RWPE2 (cell line): ENCODE results near the gene SMPD4.
"Not testable (repeated sequence)": the region's sequence is repeated elsewhere in the genome, so short reads cannot be mapped to it uniquely, and the experiment has no call there.

ENCODE experiments used
- ATAC-seq: fragments of 200-7000 bp; cut with Tn5 transposase; 3 replicates; pipeline ENCODE4 v1.9.1; 2021; ENCODE audit warnings: low read depth
- DNase-seq: peaks from one replicate; pipeline ENCODE4 v3.0.0-alpha.2; 2020; ENCODE audit warnings: low spot score
- H3K27ac ChIP-seq: fragments of 450-650 bp; 2 replicates; pipeline ENCODE4 v1.5.1; 2017; ENCODE audit warnings: mild to moderate bottlenecking; ENCODE audit not compliant: poor library complexity, severe bottlenecking
- H3K27me3 ChIP-seq: fragments of 250-450 bp; sonication (Bioruptor Pico); 2 replicates; pipeline ENCODE4 v1.5.1; 2021; ENCODE audit warnings: mild to moderate bottlenecking, moderate library complexity; ENCODE audit not compliant: insufficient read depth, poor library complexity, severe bottlenecking
- H3K36me3 ChIP-seq: fragments of 250-450 bp; sonication (Bioruptor Pico); 2 replicates; pipeline ENCODE4 v1.5.1; 2020; ENCODE audit warnings: low read depth, mild to moderate bottlenecking, moderate library complexity
- H3K4me1 ChIP-seq: fragments of 250-450 bp; sonication (Bioruptor Pico); 2 replicates; pipeline ENCODE4 v1.5.1; 2021; ENCODE audit warnings: mild to moderate bottlenecking, moderate library complexity; ENCODE audit not compliant: insufficient read depth, poor library complexity, severe bottlenecking
- H3K4me3 ChIP-seq: fragments of 250-450 bp; sonication (Bioruptor Pico); 2 replicates; pipeline ENCODE4 v1.5.1; 2021; ENCODE audit warnings: mild to moderate bottlenecking, moderate library complexity; ENCODE audit not compliant: severe bottlenecking
- H3K9me3 ChIP-seq: fragments of 250-450 bp; sonication (Bioruptor Pico); 2 replicates; pipeline ENCODE4 v1.5.1; 2021; ENCODE audit warnings: mild to moderate bottlenecking, moderate library complexity; ENCODE audit not compliant: severe bottlenecking
- CTCF ChIP-seq: fragments of 450-650 bp; IDR thresholded peaks from one replicate; pipeline ENCODE4 v1.5.1; 2017; ENCODE audit warnings: mild to moderate bottlenecking, moderate library complexity; ENCODE audit not compliant: poor library complexity, severe bottlenecking

The SMPD4 gene

DNA sequence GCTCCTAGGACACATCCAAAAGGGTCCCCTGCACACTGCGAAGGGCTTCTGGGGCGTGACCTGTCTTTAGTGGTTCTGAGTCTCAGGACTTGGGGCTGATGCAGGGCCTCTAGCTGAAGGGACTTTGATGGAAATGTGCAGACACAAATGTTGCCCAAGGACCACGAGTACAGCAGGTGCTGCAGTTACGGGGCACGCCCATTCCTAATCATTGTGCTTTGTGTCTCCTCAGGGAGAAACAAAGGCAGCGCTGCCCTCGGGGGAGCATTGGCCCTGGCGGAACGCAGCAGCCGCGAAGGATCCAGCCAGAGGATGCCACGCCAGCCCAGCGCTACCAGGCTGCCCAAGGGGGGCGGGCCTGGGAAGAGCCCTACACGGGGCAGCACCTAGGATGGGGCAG, 8.8 kb upstream of the SMPD4 start:
- no peak for TF ChIP-seq CTCF
- no peaks in the 10 kb centered on the region for H3K36me3 ChIP-seq
- no peak overlapping the region for H3K4me3 ChIP-seq
- DNase-seq (no peak), ATAC-seq (no peak)
- H3K4me1 ChIP-seq = no peaks in the 10 kb centered on the region
- H3K27me3 ChIP-seq = no peaks in the 10 kb centered on the region
- H3K9me3 ChIP-seq = no peaks in the 10 kb centered on the region
- H3K27ac ChIP-seq = no peak overlapping the region

GRCh38 chr2:130188958-130189357, 7.6 kb upstream of the SMPD4 start:
- not testable (repeated sequence) for H3K9me3 ChIP-seq, DNase-seq, H3K36me3 ChIP-seq

DNA sequence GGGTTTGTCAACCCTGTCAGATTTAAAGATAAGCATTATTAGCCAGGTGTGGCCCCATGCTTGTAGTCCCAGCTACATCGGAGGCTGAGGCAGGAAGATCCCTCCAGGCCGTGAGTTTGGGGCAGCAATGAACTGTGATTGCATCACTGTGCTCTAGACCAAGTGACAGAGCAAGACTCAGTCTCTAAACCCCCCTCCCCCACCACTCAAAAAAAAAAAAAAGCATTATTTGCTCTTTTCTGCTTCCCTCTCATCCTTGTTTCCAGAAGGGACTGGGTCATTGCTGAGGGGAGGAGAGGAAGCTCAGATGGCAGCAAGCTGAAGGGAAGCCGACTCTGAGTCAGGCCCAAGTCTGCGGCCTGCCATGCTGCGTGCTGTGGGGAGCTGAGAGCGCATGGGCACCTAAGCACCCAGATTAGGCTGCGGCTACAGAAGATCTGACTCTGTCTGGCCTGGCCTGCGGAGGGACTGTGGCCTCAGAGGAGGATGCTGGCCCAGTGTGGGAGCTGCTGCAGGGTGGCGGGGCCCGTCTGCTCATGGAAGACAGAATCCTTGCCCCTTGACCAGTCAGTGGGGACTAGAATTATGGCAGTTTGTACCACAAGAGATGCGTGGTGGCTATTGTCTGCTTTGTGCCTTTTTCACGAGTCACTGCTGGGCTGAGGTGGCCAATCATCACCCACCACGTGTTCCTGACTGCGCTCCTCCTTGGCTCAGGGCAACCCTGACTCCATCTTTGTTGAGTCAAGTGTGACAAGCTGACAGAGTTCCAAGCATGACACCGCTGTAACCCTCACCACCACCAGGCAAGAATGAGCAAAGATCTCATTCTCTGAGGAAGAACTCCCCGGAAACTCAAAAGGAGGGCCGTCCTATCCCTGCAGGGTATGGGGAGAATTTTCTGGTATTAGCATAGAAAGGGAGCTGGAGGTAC, 6.7 kb upstream of the SMPD4 start:
- not testable (repeated sequence) for H3K27ac ChIP-seq, ATAC-seq

More at GRCh38 chr2:130188958-130189357, 7.6 kb upstream of the SMPD4 start:
- H3K4me1 ChIP-seq, H3K27me3 ChIP-seq, ATAC-seq, H3K27ac ChIP-seq, H3K4me3 ChIP-seq: not testable (repeated sequence)

GRCh38 chr2:130187268-130187667, 5.9 kb upstream of the SMPD4 start:
- Histone ChIP-seq H3K9me3 (no peaks in the 10 kb centered on the region), H3K27ac (no peak overlapping the region), H3K4me3 (no peak overlapping the region), H3K36me3 (no peaks in the 10 kb centered on the region), H3K27me3 (no peaks in the 10 kb centered on the region), H3K4me1 (no peaks in the 10 kb centered on the region)
- no peak for TF ChIP-seq CTCF
- DNase-seq = no peak
- no peak for ATAC-seq

More for the DNA sequence above, 6.7 kb upstream of the SMPD4 start:
- not testable (repeated sequence) for H3K27me3 ChIP-seq, H3K4me1 ChIP-seq, H3K9me3 ChIP-seq, DNase-seq, H3K4me3 ChIP-seq, H3K36me3 ChIP-seq

GRCh38 chr2:130186391-130186790, 5.0 kb upstream of the SMPD4 start:
- Histone ChIP-seq H3K4me3 (no peak overlapping the region), H3K27me3 (no peaks in the 10 kb centered on the region), H3K4me1 (no peaks in the 10 kb centered on the region), H3K9me3 (no peaks in the 10 kb centered on the region), H3K27ac (no peak overlapping the region), H3K36me3 (no peaks in the 10 kb centered on the region)
- ATAC-seq (no peak), DNase-seq (no peak)
- TF ChIP-seq CTCF = no peak

- no peak for TF ChIP-seq CTCF
- DNase-seq = no peak
- H3K4me1 ChIP-seq = no peaks in the 10 kb centered on the region
- no peaks in the 10 kb centered on the region for H3K27me3 ChIP-seq
- no peak for ATAC-seq
- H3K4me3 ChIP-seq = no peak overlapping the region
- no peak overlapping the region for H3K27ac ChIP-seq
- H3K36me3 ChIP-seq = no peaks in the 10 kb centered on the region
- no peaks in the 10 kb centered on the region for H3K9me3 ChIP-seq
Measured at GRCh38 chr2:130185896-130186295, 4.5 kb upstream of the SMPD4 start.
